GM21619 (cell line): ENCODE measurements around the gene DOK6.

ENCODE experiments used
- ATAC-seq: cut with Tn5 transposase; IDR thresholded peaks from one replicate; pipeline ENCODE4 v1.9.1; 2021; ENCODE audit not compliant: unreplicated experiment

DOK6 gene

DNA sequence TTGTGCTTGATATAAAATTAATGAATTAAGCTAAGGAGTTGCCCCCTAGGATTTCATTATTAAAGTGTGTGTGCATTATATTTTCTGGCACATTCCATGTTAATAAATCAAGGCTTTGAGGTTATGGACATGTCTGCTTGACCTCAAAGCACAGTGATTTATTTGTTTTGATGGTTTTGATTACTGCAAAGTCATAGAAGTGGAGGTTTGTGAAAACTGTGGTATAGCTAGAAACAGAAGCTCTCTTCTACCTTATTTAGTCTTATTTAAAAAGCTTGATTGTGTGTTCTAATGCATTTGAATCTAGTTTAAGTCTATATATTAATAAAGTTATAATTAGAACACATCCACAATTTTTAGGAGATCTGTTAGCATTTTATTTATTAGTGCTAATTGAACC, 32.2 kb downstream of the DOK6 start:
- ATAC-seq = no peak

DNA sequence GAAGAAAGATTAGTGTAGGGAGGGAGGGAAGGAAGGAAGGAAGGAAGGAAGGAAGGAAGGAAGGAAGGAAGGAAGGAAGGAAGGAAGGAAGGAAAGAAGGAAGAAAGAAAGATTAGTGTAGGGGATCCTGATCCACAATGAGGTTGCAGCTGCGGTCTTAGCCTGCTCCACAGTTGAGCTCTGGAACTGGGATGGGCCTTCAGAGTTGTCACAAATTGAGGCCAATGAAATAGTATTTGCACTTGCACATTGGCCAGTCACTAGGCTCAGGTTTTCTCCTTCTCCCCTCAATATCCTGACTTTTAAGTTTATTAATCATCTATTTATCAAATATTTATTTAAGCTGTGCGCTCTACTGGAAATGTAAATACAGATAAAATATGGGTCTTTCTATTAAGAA, 34.3 kb downstream of the DOK6 start:
- ATAC-seq = no peak

DNA sequence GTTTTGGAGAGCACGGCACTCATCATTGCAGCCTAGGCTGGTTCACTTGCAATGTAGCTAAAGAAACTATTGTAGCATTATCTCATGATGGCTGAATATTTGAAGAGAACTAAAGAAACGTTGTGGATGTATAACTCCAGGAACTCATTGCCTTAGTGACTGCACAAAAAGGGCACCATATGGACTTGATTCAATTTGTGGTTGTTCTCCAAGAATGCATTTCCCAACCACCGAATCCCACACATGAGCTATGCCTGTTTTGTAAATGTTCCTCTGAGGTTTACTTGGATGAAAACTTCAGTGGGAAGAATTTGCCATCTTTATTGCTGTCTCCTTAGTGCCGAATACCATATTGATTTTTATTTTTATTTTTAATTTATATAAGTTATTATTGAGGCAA, 43.5 kb downstream of the DOK6 start:
- ATAC-seq = no peak

DNA sequence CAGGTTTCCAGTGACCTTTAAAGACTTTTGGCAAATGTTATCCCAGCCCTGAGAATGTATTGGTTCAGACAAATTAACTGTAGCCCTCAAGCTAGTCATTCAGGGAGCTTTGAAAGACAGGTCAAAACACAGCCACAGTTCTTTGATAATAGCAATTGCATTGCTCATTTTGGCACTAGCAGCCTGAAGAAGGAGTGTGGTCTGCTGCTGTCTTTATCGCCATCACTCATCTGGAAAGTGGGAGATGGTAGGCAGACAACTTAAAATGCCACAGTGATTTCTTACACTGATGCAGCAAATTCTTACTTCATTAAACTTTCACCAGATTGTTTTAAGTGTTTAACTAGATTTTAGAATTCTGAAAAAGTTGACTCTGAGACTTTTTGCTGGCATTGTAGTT, 47.2 kb downstream of the DOK6 start:
- no peak for ATAC-seq

DNA sequence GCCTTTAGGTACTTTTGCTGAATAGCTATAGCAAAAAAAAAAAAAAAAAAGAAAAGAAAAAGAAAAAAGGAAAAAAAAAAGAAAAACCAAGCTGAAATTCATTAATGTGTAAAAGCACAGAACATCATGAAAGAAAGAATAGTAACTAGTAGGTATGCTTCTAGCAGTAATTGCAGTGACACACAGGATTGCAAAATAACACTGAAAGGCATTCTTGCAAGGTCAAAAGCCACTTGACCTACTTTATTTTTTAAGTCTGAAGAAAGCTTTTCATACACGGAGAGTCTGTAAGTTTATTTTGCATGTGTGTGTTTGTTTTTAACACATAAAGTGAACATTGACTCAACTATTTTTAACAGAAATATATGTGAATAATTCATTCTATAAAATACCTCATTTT, 54.4 kb downstream of the DOK6 start:
- ATAC-seq = no peak

GRCh38 chr18:69469444-69469919, 68.8 kb downstream of the DOK6 start:
- no peak for ATAC-seq

GRCh38 chr18:69480460-69480859, 79.8 kb downstream of the DOK6 start:
- no peak for ATAC-seq

- no peak for ATAC-seq
These were observed 82.9 kb downstream of the DOK6 start for GRCh38 chr18:69483574-69483973.

GRCh38 chr18:69484699-69485396, 84.2 kb downstream of the DOK6 start:
- no peak for ATAC-seq

DNA sequence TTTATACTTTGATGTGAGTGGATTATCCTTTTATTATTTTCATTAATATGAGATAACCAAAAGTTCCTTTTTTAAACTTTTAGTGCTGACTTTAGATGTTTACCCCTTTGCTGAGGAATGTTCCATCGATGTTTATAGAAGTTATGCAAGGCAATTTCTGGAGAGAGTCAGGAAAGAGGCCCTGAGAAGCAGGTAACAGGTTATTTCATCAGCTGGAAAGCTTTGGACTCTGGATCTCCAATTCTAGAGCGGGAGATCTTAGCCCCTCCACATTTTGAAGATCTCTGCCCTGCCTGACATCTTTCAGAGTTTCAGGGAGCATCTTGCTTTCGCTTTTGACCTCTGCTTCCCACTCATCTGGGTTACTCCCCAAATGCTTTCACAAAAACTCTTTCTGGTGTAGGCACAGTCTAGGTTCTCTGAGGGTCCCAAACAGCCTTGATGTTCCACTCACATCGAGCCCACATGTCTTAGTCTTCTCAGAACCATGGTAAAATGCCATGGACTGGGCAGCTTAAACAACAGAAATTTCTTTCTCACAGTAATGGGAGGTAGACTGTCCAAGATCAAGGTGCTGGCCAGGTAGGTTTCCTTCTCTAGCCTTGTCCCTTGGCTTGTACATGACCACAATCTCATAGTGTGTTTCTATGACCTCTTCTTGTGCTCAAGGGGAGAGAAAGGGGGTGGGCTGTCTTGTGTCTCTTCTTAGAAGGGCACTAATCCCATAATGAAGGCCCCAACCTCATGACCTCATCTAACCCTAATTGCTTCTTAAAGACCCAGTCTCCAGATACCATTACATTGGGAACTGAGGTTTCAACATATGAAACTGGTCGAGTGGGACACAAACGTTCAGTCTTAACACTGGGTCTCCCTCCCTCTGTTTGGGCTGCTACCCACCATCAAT, 87.1 kb downstream of the DOK6 start:
- no peak for ATAC-seq

DNA sequence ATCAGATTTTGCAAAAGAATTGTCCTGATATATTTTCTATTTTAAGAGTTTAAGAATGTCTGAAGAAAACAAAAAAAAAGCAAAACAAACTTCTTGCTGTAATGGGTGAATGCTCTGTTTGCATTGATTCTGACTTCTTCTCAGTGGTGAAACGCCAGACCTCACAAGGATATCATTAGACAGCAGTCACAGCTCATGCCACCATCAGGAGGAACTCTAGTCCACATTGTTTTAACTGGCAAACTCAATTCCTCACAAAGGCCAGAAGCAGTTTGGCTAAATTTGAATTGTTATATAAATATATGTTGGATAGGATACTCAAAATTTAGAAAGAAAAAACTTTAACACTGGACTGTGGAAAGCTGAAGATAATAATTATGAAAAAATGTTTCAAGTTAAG, 89.4 kb downstream of the DOK6 start:
- ATAC-seq = no peak

DNA sequence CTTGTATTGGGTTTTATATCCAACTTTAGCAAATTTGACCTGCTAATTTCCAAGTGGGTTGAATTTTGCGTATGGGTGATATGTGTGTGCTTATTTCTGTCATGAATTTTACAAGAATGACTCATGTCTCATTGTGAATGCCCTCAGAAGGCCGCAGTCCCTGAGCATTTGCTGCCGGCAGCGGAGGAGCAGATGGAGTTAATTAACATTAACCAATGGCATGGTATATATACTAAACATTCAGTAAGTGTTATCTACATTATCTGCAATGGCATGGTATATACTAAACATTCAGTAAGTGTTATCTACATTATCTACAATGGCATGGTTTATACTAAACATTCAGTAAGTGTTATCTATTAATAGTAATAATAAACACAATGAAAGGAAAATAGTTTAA, 90.1 kb downstream of the DOK6 start:
- ATAC-seq = no peak

DNA sequence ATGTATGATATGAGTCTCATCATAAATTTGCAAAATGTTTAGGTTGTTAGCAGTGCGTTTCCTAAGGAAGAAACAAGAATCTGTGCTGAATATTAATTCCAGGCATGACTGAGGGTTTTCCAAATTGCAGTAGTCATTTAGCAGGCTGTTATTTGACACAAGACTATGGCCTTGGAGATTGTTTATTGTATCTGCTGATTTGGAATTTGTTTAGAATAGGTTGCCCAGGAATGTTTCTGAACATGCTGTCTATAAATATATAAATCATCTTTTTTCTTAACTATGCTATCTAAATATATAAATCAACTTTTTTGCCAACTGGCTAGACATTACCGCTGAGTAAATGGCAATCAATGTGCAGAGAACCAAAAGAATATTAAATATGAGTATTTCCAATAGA, 90.9 kb downstream of the DOK6 start:
- ATAC-seq = no peak

GRCh38 chr18:69492861-69493260, 92.2 kb downstream of the DOK6 start:
- no peak for ATAC-seq

- ATAC-seq = no peak
These were observed 94.2 kb downstream of the DOK6 start for GRCh38 chr18:69494841-69495240.

GRCh38 chr18:69495338-69495737, 94.7 kb downstream of the DOK6 start:
- no peak for ATAC-seq

GRCh38 chr18:69495841-69496533, 95.3 kb downstream of the DOK6 start:
- no peak for ATAC-seq

- no peak for ATAC-seq
These were observed 118.3 kb downstream of the DOK6 start for GRCh38 chr18:69518989-69519388.

DNA sequence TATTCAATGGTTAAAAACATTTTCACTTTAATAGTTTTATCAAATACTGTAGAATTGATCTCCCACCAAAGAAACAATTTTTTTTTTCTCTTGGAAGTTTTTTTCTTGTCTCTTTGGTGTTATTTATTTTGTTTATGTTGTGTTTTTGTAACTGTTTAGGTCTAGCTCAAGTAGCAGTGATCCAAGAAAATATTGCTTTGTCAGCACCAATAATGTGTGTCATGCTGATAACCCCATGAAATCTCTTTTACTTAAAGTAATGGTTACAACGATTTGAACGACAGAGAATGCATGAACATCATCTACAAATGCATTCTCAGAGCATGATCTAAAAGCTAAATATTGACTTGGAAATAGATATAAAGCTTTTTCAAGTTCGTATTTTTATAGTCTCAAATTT, 122.9 kb downstream of the DOK6 start:
- no peak for ATAC-seq

DNA sequence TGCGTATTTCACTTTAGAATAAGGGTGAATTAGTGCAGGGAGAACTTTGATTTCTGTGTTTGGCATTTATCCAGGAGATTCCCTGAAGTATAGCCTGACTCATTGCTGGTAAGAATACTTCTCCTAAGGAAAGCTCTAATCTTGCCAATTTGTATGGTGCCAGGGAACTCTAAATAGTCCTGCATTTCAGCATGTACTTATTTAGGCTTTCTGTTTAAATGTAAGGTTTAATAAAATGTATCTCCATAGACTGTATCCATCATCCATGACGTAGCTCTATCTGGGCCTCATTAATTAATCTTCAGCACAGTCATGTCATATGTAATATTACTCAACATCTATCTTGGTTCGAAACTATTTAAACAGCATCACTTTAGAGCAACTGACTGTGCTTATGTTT, 127.7 kb downstream of the DOK6 start:
- ATAC-seq = no peak

DNA sequence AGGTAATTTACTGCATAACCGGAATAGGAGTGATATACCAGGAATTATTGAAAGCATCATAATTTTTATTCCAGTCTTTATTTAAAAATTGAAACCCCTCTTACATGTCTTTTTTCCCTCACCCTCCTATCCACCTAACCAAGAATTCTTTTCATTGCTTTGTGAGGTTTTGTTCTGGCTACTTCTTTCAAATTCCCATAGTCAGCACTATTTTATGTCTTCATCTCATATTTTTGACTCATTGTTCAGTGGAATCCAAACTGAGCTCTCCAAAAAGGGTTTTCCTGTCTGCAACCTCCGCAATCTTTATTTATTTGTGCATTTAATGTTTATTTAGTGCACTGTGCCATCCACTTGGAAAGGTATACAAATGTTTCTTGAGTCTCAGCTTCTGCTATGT, 128.5 kb downstream of the DOK6 start:
- no peak for ATAC-seq

GRCh38 chr18:69531973-69532372, 131.3 kb downstream of the DOK6 start:
- no peak for ATAC-seq
